ENCODE data around the gene GTPBP2.

GTPBP2 gene

DNA sequence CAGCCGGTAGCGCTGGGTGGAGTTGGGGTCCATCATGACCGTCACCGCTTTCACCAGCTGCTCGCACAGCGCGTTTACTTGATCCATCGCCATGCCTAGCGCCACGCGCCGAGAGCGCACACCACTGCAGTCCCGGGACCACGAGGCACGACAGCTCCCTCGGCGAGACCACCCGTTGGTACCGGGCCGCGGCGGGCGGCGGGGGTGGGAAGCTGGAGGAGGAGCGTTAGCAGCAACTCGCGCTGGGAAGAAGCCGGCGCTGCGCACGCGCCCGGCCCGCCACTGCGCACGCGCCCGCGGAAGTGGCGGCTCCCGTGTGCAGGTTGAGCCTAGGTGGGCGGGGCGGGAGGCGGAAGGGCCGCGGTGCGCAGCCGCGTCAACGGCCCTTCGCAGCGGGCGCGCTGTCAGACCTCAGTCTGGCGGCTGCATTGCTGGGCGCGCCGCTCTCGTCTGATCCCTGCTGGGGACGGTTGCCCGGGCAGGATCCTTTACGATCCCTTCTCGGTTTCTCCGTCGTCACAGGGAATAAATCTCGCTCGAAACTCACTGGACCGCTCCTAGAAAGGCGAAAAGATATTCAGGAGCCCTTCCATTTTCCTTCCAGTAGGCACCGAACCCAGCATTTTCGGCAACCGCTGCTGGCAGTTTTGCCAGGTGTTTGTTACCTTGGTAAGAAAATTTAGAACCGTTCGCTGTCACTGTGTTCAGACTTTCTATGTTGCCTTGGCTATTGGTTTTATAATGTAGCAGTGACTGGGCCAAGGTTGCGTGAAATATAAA, 53.1 kb downstream of the GTPBP2 start, which contains the start of the genes POLH and XPO5:
Gene POLH (plus strand): TSS at position 414 of the 780 bp plus-strand sequence. CDS start 6,135 bp downstream, outside the sequence.
Gene XPO5 (minus strand): TSS at position 267 of the 780 bp plus-strand sequence. CDS start 174 bp downstream, at position 93.
- DNase-seq: peak; percentile 86

DNA sequence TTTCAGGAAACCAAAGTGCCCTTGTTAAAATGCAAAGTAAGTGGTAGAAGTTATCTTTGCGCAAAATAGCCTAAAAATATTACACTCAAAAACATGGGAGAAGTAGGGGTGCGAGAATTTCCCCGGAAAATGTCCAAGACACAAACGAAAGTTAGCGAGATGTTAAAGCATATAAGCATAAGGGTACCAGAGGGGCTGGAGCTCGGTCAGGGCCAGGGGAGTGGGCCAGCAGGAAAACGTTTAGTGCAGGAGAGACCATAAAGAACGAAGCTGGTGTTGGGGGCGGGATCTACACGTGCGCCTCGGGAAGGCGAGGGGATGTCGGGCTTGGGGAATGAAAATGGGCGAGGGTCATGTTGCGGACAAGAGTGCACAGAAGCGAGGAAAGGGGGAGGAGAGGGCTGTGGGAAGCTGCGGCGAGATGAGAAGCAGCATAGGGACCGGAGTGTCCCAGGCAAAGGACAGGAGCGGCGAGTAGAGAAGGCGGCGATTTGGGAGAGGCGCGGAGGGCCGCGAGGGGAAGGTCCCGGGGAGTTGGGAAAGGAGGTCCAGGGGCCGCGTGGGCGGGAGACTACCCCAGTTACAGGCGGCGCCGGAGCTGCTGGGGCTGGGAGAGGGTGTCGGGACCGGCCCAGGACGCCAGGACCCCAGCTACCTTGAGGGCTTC, 53.8 kb downstream of the GTPBP2 start:
- DNase-seq: peak; percentile 6

- DNase-seq: no peak
Measured at GRCh38 chr6:43572015-43572414, 57.0 kb downstream of the GTPBP2 start.

- no peak for DNase-seq
Measured at GRCh38 chr6:43570876-43571441, 58.1 kb downstream of the GTPBP2 start.

All from NCI-H526 treated with DMSO at 0.1 percent for 48 hours (cell line).